Natural killer cell (primary cell): ENCODE measurements around the gene COX19. TPM values are rescaled to one million over a fixed set of nuclear protein-coding genes. Genes with fewer than 3 reads are reported as not detected.

Source experiments
- ATAC-seq, 3 donors: fragments of 150-1000 bp in 2 of 3; fragments of 200-7000 bp in 1 of 3; cut with Tn5 transposase; 1 replicate in 1 of 3; 2 replicates in 2 of 3; pipeline ENCODE4 v1.10.0; 2021; ENCODE audit warnings: mild to moderate bottlenecking in 2 of 3, moderate library complexity in 2 of 3
- DNase-seq, 2 donors: peaks; one replicate each; pipeline versions ENCODE4 v3.0.0 to v3.0.0-alpha.2; 2013 to 2021; ENCODE audit warnings: mixed read lengths in 1 of 2
- H3K27ac ChIP-seq: one replicate; pipeline ENCODE4 v1.5.1; 2013; ENCODE audit warnings: mild to moderate bottlenecking, low read length
- H3K27me3 ChIP-seq: one replicate; pipeline ENCODE4 v1.6.1; 2013; ENCODE audit warnings: low read length; ENCODE audit not compliant: control insufficient read depth, insufficient read depth
- H3K36me3 ChIP-seq: one replicate; pipeline ENCODE4 v1.6.1; 2013; ENCODE audit warnings: low read length; ENCODE audit not compliant: control insufficient read depth, insufficient read depth
- H3K4me1 ChIP-seq: one replicate; pipeline ENCODE4 v1.6.1; 2013; ENCODE audit warnings: low read length; ENCODE audit not compliant: control insufficient read depth, insufficient read depth
- H3K4me3 ChIP-seq: one replicate; pipeline ENCODE4 v1.5.1; 2013; ENCODE audit warnings: low read length
- H3K9me3 ChIP-seq: one replicate; pipeline ENCODE4 v1.6.1; 2013; ENCODE audit warnings: low read length; ENCODE audit not compliant: control insufficient read depth, insufficient read depth
- H3K27ac Mint-ChIP-seq, 2 donors: one replicate each; pipeline ENCODE4 v1.8.0; 2022; ENCODE audit warnings: mild to moderate bottlenecking in 2 of 2, mixed read lengths in 2 of 2, moderate library complexity in 1 of 2
- H3K27me3 Mint-ChIP-seq, 2 donors: one replicate each; pipeline ENCODE4 v1.8.0; 2022; ENCODE audit warnings: low read depth in 2 of 2, mixed read lengths in 2 of 2
- H3K36me3 Mint-ChIP-seq: one replicate; pipeline ENCODE4 v1.8.0; 2022; ENCODE audit warnings: mixed read lengths
- H3K4me1 Mint-ChIP-seq, 2 donors: one replicate each; pipeline ENCODE4 v1.8.0; 2022; ENCODE audit warnings: mixed read lengths in 2 of 2
- H3K4me3 Mint-ChIP-seq: one replicate; pipeline ENCODE4 v1.8.0; 2022; ENCODE audit warnings: mild to moderate bottlenecking, moderate library complexity, mixed read lengths
- H3K9me3 Mint-ChIP-seq, 2 donors: one replicate each; pipeline ENCODE4 v1.8.0; 2022; ENCODE audit warnings: mixed read lengths in 2 of 2
- CTCF ChIP-seq: fragments of 200-600 bp; IDR thresholded peaks from one replicate; pipeline ENCODE4 v1.8.0; 2022; ENCODE audit warnings: antibody characterized with exemption
- WGBS: methylation state at CpG from one replicate; pipeline ENCODE4 v1.1.7; 2013; ENCODE audit warnings: missing lambda C conversion rate; ENCODE audit not compliant: insufficient coverage; 5-methylcytosine and 5-hydroxymethylcytosine counted together
- intact Hi-C: fragments of 100-400 bp; cut with micrococcal nuclease; formaldehyde crosslinking; loops from one replicate; pipeline ENCODE4 v1.14.2; 2022
- total RNA-seq, 4 donors: library from RNA; stranded (reverse); fragments of 120-200 nt in 1 of 4; gene quantifications; one replicate each; pipeline versions ENCODE4 v1.2.3 to v1.2.4, GENCODE V29; 2013 to 2022

The COX19 gene
- total RNA-seq, 3 donors from 2014 or later (not counting 1 experiment from before 2014, with no cell fraction given): 33.6 to 38.3 (median 33.6) TPM

- WGBS: 92% methylated on average over 20 of the region's 20 CpGs
- intact Hi-C loops: no loop called here
- H3K27me3 Mint-ChIP-seq: no peaks in the 10 kb centered on the region
- Histone ChIP-seq H3K36me3 (peaks cover 2% of the 10 kb centered on the region), H3K4me3 (no peak overlapping the region), H3K27ac (no peak overlapping the region), H3K4me1 (peaks cover 57% of the 10 kb centered on the region), H3K27me3 (no peaks in the 10 kb centered on the region), H3K9me3 (no peaks in the 10 kb centered on the region)
- H3K4me1 Mint-ChIP-seq: peaks cover 19 to 38% of the 10 kb centered on the region in 2 donors
- peak overlapping the region; percentile 75 for H3K4me3 Mint-ChIP-seq
- no peaks in the 10 kb centered on the region for H3K9me3 Mint-ChIP-seq
- DNase-seq (no peak), ATAC-seq (no peak)
- H3K27ac Mint-ChIP-seq: peak overlapping the region; percentile 31 to 59
- TF ChIP-seq CTCF: no peak
- H3K36me3 Mint-ChIP-seq: no peaks in the 10 kb centered on the region
Measured at GRCh38 chr7:952548-953441, 22.6 kb downstream of the COX19 start.

GRCh38 chr7:951881-952547, 23.3 kb downstream of the COX19 start:
- intact Hi-C loops: no loop called here
- Histone ChIP-seq H3K27ac (no peak overlapping the region), H3K36me3 (peaks cover 2% of the 10 kb centered on the region), H3K4me3 (no peak overlapping the region), H3K27me3 (no peaks in the 10 kb centered on the region), H3K9me3 (no peaks in the 10 kb centered on the region), H3K4me1 (peaks cover 50% of the 10 kb centered on the region)
- no peak for DNase-seq
- 96% methylated on average over 21 of the region's 21 CpGs for WGBS
- no peak for TF ChIP-seq CTCF
- Mint-ChIP-seq H3K4me1 (peaks cover 19 to 40% of the 10 kb centered on the region in 2 donors), H3K9me3 (no peaks in the 10 kb centered on the region), H3K27ac (peak overlapping the region; percentile 31 to 59), H3K4me3 (peak overlapping the region; percentile 73), H3K27me3 (no peaks in the 10 kb centered on the region), H3K36me3 (no peaks in the 10 kb centered on the region)
- ATAC-seq: no peak

- peak overlapping the region; percentile 15 for H3K27ac ChIP-seq
- no peak for DNase-seq
- H3K4me3 Mint-ChIP-seq: peak overlapping the region; percentile 42
- peak in 2 of 3 donors; percentile 8 to 16 for ATAC-seq
- TF ChIP-seq CTCF: no peak
- peaks cover 47% of the 10 kb centered on the region for H3K4me1 ChIP-seq
- no peaks in the 10 kb centered on the region for H3K27me3 Mint-ChIP-seq
- H3K4me3 ChIP-seq: no peak overlapping the region
- intact Hi-C loops: no loop called here
- no peaks in the 10 kb centered on the region for H3K9me3 Mint-ChIP-seq
- H3K4me1 Mint-ChIP-seq: peaks cover 19 to 40% of the 10 kb centered on the region in 2 donors
- H3K9me3 ChIP-seq: no peaks in the 10 kb centered on the region
- H3K27me3 ChIP-seq: no peaks in the 10 kb centered on the region
- H3K36me3 ChIP-seq: peaks cover 4% of the 10 kb centered on the region
- H3K36me3 Mint-ChIP-seq: no peaks in the 10 kb centered on the region
- WGBS: 69% methylated on average over 28 of the region's 28 CpGs
- H3K27ac Mint-ChIP-seq: peak overlapping the region; percentile 71 to 83
Measured at GRCh38 chr7:949021-949934, 26.1 kb downstream of the COX19 start.
